NCI-H128 (cell line): Measurements from ENCODE around the gene JAKMIP3.

Experiments used
- DNase-seq: peaks from one replicate; lab custom pipeline; 2025; ENCODE audit not compliant: unreplicated experiment; lab: John Stamatoyannopoulos, UW

Gene JAKMIP3

DNA sequence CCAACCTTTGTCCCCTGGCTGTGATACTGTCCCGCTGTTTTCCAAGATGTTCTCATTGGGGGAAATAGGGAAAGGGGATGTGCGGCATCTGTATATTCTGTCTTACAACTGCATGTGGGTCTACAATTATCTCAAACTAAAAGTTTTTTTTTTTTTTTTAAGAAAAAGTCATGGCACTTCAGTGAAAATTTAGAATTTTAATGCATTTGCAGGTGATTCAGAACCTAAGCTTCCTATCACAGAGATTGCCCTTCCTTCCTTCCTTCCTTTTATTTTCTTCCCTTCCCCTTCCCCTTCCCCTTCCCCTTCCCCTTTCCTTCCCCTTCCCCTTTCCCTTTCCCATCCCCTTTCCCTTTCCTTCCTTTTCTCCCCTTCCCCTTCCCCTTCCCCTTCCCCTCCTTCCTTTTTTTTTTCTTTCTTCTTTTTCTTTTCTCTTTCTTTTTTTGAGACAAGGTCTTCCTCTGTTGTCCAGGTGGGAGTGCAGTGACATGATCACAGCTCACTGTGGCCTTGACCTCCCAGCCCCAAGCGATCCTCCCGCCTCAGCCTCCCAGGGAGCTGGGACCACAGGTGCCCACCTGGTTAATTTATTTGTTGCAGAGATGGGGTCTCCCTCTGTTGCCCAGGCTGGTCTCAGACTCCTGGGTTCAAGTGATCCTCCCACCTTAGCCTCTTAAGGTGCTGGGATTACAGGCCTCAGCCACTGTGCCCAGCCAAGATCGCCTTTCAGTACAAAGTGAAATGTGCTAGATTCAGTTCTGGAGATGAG lies 32.0 kb downstream of the JAKMIP3 start:
- DNase-seq: no peak

DNA sequence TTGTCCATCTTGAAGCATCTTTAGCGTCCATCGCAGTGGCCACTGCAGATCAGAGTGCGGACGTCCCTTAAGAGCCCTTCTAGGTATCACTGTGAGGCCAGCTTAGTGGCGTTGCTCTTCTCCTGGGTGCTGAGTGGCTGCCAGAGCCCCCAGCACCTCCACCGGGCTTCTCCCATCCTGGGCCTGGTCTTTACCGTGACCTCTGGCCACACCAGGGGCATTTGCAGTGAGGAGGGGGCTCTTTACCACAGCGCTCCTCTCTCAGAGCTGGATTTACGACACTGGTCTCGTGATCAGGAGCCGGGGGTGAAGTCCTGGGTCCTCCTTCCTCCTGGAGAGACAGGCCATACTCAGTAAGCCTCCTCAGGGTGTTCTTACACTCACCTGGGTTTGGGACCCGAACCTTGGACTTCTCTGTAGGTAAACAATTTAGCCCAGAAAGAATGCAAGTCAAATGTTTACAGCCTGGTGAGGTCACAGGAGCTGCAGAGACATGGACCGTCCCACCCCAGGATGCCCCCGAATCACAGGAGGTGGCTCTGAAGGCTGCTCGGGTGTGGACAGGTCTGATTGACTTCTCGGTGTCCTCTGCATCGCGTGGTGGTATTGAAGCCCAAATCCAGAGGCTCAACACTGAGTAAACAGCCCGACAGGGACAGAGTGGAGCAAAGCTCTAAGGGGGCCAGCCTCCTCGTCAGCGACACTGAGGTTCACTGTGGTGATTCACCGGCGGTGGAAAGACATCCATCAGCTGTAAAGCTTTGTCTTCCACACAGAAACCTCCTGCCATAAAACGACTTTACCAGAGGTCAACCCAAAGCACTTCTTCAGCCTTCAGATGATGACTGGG lies 33.0 kb downstream of the JAKMIP3 start:
- DNase-seq: no peak

DNA sequence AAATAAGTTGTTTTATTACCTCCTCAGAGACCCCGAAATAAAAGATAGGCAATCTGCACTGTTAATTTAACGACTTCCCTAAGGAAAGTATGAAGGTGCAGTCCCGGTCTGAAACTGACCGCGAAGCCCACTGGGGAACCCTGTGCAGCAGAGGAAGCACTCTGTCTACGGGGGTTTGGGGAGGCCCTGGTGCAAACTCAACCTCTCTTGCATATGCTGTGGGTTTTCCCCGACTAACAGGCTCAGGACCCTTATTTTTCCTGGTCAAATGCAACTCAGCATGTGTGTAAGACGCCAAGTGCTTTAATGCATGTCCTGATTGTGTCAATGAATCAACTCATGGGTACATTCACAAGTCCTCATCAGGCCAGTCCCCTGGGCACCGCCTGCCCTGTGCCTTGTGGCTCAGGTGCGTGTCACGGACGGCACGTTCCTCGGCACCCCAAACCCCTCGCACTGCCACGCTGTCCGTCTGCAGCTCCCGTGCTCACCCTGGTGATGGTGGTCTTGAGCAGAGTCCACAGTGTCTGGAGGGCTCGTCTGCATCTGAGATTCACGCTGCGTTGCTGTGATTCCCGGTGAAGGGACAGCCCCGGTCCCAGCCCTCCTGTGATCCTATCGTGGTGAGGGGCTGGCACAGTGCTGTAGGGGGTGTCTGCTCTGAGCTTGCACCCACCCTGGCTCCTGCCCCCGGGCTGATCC lies 33.8 kb downstream of the JAKMIP3 start:
- no peak for DNase-seq

DNA sequence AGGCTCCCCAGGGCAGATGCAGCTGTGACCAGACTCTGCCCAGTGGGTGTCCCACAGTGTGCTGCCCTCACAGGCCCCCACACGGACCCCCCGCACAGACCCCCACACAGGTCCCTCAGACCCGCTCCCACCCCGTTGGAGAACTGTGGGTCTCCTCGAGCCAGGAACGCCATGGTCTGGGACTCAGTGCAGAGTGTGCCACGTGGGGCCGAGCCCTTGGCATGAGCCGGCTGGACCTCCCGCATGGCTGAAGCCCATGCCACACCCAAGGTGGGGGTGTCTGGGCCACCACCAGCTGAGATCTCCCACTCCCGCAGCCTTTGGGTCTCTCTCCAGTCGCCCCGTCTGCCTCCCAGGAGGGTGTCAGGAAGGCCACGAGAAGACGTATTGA lies 34.3 kb downstream of the JAKMIP3 start:
- no peak for DNase-seq

DNA sequence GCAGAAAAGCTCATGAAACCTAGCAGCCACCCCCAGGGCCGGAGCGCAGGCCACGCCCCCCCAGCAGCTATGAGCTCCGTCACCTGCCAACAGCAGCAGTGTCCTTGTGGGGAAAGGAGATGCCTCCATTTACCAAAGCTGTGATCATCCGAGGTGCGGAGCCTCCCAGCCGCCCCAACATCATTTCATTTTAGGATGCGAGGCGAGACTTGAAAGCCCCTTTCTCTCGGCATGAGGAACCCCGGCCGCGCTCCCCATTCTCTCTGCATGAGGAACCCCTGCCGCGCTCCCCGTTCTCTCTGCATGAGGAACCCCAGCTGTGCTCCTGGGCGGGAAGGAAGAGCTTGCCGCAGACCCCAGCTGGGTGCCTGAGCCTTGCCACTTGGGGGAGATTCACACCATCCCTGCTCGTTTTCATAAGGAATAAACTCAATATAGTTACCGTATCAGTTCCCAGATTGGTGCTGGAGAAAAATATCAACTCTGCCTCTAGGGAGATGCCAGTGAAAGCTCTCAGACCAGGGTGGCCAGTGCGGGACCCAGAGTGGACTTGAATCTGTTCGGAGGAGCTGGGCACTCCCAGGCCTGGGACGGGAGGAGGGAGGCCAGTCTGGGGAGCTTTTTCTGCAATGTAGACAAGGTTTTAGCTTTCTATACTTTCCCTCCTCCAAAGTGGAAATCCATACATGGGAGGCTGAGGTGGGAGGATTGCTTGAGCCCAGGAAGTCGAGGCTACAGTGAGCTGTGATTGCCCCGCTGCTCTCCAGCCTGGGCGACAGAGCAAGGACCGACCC lies 35.0 kb downstream of the JAKMIP3 start:
- no peak for DNase-seq

DNA sequence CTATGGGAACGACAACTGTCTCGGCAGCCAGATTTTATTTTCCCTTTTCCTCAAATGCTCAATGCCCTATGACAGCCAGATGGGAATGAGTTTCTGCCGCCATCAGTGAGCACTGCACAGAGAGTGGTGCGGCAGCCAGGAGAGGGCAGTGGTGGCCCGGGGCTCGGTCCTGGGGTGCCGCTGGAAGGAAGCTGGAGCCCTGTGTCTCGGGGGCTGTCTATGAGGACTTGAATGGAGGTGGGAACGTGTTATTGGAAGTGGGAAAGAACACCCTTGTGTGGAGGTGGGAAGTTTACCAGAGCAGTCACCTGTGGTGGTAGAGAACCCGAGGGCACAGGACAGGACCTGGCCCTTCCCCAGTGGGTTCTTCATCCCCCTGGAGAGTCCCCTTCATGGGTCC lies 35.8 kb downstream of the JAKMIP3 start:
- no peak for DNase-seq

DNA sequence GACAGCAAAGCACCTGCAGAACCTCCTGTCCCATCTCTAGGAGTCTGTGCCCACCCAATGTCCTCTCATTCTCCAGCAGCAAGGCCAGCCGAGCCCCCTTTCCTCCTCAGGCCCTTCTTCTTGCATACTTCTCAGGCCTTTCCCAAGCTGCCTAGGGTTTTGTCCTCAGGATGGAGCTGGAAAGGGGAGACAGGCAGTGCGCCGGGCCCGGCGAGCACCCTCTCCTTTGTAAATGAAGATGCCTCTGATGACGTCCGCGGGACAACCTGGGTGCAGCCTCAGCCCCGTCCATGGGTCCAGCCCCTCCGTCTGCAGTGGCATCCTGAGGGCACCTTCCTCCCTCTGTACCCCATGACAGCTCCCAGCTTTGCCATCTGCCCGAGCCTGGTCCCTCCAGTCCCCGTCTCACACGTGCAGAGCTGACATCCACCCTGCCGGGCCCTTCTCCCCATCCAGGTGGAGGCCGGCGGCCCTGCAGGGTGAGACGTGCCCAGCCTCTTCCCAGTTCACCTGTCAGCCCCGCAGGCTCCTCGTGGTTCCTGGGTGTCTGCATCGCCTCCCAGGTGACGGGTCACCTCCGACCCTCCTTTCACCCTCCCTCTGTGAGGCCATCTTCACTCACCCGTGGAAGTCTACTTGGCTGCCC lies 36.4 kb downstream of the JAKMIP3 start:
- no peak for DNase-seq

DNA sequence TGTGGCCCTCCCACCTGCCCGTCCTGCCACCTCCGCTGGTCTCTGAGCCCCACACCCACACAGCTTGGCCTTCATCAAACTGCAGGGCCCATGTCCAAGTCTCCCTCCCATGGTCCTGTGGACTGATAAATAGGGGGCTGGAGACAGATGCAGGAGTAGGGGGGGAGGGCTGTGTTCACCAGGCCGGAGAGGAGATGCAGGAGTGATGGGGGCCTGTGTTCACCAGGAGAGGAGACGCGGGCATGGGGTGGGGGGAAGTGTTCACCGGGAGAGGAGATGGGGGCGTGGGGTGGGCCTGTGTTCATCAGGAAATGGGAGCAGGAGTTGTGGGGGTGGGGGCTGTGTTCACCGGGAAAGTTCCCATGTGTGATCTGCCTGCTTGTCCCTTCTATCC lies 37.0 kb downstream of the JAKMIP3 start:
- DNase-seq: no peak

DNA sequence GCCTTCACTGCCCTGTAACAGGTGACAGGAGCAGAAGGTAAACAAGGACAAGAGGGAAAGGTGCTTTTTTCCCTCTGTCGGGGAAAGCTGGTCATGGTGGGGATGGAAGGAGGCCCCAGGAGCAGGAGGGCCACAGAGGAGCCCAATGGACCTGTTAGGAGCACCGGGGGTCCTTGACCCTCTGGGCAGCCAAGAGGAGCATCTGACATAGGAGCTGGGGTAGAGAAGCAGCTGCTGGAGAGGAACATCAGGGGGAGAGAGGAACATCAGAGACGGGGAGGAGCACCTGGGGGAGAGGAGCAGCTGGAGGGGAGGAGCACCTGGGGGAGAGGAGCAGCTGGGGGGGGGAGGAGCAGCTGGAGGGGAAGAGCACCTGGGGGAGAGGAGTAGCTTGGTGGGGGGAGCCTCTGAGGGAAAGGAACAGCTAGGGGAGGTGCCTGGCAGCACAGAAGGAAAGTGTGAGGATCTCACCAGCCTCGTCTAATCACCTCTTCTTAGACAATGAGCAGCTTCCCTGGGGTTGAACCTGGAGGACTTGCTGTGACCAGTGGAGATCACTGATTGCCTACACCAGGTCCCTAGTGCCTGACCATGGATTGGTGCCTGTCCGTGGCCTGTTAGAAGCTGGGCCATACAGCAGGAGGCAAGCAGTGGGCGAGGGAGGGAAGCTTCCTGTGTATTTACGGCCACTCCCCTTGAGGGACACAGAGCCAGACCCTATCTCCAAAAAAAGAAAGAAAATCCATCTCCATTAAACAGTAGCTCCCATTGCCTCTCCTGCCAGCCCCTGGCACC lies 37.6 kb downstream of the JAKMIP3 start:
- no peak for DNase-seq

DNA sequence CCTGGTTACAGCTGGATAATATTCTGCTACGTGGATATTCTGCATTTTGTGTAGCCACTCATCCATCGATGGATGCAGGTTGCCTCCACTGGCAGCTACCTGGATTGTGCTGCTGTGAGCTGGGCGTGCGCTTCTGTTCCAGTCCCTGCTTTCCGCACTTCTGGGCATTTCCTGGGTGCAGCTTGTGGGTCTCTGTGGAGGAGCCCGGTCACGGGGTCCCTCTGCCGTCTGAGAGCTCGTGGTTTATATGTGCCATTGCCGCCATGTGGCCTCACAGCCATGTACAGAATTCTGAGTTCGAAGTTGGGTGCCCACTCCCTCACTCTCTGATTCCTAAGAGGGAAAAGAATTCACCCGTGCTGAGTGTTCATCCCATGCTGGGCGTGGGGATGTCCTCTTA lies 38.3 kb downstream of the JAKMIP3 start:
- no peak for DNase-seq

DNA sequence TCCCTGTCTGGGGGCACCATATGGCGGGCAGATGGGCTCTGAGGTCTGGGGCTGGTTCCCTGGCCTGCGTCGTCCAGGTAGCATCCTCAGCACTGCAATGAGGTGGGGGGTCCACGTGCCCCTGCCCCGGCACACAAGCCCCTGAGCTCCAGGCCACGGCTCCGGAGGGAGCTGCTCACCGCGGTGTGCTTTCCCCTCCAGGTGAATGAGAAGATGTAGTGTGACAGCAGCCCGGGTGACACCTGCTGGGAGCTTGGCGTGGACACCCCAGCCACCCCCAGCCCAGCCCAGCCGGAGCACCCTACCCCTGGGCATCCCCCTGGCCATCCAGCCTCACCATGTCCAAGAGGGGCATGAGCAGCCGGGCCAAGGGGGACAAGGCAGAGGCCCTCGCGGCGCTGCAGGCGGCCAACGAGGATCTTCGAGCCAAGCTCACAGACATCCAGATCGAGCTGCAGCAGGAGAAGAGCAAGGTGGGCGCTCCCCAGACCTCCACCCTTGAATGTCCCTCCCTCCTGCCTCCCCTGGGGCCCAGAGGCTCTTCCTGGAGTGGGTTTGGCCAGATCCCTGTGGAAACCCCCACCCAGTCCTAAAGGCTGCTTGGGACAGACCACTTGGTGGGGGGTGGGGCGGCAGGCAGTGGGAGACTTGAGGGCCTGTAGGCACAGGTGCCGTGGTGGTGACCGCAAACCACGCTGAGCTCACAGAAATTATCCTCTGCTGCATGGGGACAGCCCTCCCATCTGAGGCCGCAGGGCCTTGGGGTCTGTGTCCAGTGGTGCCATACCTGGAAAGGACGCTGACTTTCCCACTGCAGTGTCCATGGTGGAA lies 38.9 kb downstream of the JAKMIP3 start:
- no peak for DNase-seq

DNA sequence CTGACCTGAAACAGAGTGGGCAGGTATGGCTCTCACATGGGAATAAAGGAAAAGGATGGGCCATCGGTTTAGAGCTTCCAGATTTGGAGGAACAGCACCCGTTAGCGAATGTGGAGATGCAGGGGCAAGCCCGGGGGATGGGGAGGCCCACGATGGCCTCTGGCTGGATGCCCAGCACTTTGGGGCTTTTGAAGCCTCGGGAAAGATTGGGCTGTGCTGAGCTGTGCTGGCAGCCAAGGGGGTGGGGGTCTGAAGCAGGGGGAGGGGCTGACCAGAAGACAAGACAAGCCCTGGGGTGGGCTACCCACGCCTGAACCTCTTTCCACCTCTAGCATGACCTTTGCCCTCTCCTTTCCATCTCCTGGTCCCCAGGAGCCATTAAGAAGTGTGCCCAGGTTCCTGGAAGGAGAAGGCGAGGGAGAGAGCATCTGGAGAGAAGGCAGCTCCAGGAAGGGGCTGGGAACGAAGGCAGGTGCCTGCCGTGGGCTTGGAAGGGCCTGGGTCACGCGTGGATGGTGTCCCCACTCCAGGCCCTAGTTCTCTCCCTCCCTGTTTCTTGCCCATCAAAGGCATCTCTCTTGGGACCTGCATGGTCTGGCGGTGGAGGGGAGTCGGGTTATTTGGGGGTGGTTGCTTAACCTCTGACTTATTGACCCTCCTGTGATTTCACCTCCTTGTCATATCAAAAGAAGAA lies 39.7 kb downstream of the JAKMIP3 start:
- no peak for DNase-seq

DNA sequence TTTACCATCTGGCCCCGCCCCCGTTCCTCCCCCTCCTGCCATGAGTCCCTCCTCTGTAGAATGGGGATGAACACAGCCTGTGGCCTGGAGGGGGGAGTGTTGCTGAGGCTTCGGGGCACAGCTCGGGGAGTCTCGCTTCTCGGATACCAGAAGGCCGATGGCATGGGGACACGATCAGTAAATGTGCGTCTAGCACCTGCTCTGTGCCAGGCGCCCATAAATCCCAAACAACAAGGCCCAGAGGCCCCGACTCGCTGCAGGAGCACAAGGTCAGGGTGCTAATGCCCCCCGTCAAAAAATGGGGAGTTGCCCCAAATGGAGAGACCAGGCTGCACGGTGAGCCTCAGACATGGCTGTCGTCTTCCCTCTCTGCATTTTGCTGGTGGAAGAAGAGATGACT lies 40.7 kb downstream of the JAKMIP3 start:
- DNase-seq: no peak

DNA sequence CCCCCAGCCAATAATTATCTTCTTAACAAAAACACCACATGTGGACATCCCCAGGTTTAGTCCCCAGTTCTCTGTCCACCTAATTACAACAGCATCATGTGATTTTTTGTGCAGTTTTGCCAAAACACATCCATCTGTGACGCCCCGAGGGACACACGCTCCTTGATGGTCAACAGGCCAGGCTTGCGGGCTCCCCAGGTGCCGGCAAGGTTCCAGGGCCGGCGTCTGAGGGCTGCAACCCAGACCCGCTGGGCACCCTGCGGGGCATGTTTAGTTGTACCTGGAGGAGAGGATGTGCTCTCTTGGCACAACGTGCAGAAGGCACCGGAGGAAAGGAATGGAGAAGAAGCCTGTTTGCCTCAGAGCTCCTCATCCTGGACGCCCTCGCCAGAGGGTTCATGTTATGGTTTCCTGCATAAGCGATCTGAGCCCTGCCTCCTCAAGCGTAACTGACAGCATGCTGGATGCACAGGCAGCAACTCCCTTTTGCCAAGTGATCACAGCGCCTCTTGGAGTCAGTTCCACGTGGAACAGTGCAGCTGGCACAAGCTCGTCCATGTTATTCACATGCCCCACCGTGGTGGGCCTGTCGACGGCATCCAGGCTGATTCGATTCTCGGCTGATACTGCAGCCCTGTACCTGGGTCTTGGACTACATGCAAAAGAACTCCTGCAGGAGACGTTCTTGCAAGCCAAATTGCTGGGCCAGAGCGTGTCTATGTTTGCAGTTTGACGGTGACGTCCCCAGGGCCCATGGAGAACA lies 41.6 kb downstream of the JAKMIP3 start:
- no peak for DNase-seq

DNA sequence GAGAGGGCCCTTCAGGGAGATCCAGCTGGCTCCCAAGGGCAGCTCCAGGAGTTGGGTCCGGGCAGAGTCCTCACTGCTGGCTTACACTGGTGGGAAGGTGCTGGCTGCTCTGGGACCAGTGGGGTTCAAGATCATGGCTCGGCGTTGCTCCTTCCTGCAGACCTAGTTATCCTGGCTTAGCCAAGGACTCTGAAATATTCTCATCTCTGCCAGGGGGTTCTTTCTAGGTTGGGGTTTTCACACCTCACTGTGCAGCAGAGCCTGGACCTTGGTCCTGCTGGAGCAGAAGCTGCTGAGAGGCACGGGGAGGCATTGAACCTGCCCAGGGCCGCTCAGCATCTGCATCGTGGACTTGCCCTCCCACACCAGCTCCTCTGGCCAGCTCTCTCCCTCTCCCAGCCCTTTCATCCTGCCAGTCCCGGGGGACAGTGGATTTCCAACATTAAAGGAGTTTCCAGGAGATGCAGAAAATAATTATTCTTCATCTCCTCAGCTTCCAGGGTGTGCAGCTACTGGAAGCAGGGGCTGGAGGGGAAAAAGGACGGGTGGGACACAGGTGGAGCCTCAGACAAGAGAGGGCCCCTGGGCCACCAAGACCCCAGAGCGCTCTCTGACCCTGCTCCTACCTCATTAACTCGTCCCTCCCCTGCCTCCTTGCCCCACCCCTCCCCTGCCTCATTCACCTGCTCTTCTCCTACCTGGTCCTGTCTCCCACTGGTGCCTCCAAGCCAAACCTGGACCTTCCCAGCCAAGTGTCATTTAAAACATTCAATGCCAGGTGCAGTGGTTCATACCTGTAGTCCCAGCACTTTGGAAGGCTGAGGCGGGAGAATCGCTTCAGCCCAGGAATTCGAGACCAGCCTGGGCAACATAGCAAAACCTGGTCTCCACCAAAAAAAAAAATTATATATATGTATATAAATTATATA lies 42.5 kb downstream of the JAKMIP3 start:
- no peak for DNase-seq

DNA sequence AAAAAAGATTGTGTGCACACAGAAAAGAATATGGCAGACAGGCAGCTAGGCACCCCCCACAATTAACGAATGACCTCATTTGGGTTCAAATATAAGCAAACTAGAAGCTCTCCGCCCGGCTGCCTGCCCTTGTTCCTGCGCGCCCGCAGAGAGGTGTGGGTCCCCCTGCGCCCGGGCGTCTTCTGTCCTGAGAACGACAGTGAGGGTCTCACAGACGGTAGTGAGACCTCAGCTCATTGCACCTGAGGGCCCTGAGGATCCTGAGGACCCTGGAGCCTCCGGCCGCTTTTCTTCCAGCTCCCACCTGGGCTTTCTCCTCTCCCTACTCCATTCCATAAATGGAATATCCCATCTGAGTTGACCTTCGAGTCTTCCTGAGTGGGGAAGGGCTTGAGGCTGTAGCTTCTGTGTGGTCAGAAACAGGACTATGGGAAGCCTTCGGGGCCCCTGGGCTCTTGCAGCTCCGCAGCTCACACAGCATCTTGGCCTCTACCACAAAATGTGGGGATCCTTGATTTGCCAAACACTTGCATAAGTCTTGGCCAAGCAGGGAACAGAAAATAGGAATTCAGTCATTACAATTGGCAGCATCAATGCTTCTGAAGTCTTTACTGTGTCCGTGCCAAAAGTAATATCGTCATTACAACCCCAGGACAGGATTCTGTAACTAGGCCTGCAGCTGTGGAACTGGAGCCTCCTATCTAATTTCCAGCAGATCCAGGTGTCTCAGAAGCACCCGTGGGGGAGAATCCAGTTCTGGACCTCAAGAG lies 43.8 kb downstream of the JAKMIP3 start:
- no peak for DNase-seq
